OCI-M2 (cell line): ENCODE data around the gene PHF21A.
A peak's percentile ranks its signal among the peaks of the same experiment; 100 is the strongest.
"Not testable (repeated sequence)": the region's sequence is repeated elsewhere in the genome, so short reads cannot be mapped to it uniquely, and the experiment has no call there.

Experiments used
- DNase-seq: peaks from one replicate; lab custom pipeline; 2025; ENCODE audit not compliant: unreplicated experiment; lab: John Stamatoyannopoulos, UW

The PHF21A gene

GRCh38 chr11:45985212-45985611 lies 136.0 kb downstream of the PHF21A start:
- no peak for DNase-seq

- DNase-seq, result no peak
Measured at GRCh38 chr11:45984192-45984591, 137.1 kb downstream of the PHF21A start.

- no peak for DNase-seq
Measured at GRCh38 chr11:45983471-45983845, 137.8 kb downstream of the PHF21A start.

- DNase-seq, result peak; percentile 20
Measured at GRCh38 chr11:45982656-45983470, 138.4 kb downstream of the PHF21A start.

GRCh38 chr11:45981826-45982225 lies 139.4 kb downstream of the PHF21A start:
- not testable (repeated sequence) for DNase-seq

- no peak for DNase-seq
Measured at GRCh38 chr11:45974806-45975205, 146.4 kb downstream of the PHF21A start.

- DNase-seq, result no peak
Measured at GRCh38 chr11:45973601-45974000, 147.7 kb downstream of the PHF21A start.

- no peak for DNase-seq
Measured at GRCh38 chr11:45968901-45969300, 152.4 kb downstream of the PHF21A start.

- DNase-seq, result no peak
Measured at GRCh38 chr11:45967506-45967905, 153.7 kb downstream of the PHF21A start.

GRCh38 chr11:45964911-45965389 lies 156.3 kb downstream of the PHF21A start:
- DNase-seq, result no peak

GRCh38 chr11:45961751-45962240 lies 159.5 kb downstream of the PHF21A start:
- DNase-seq, result no peak

- no peak for DNase-seq
Measured at GRCh38 chr11:45960387-45961095, 160.7 kb downstream of the PHF21A start.

- no peak for DNase-seq
Measured at GRCh38 chr11:45959851-45960250, 161.4 kb downstream of the PHF21A start.

GRCh38 chr11:45949992-45950407 lies 171.3 kb downstream of the PHF21A start:
- no peak for DNase-seq

- no peak for DNase-seq
Measured at GRCh38 chr11:45948356-45948755, 172.9 kb downstream of the PHF21A start.

- no peak for DNase-seq
Measured at GRCh38 chr11:45947885-45948284, 173.4 kb downstream of the PHF21A start.

GRCh38 chr11:45945397-45945999 lies 175.8 kb downstream of the PHF21A start:
- DNase-seq, result no peak

GRCh38 chr11:45942381-45942780 lies 178.9 kb downstream of the PHF21A start:
- DNase-seq, result no peak

GRCh38 chr11:45941285-45941684 lies 180.0 kb downstream of the PHF21A start:
- no peak for DNase-seq

- DNase-seq, result no peak
Measured at GRCh38 chr11:45939836-45940235, 181.4 kb downstream of the PHF21A start.

- DNase-seq, result no peak
Measured at GRCh38 chr11:45937916-45938315, 183.3 kb downstream of the PHF21A start.
